Caco-2 (cell line): Measurements from ENCODE around the gene PEX11A. TPM values are rescaled to one million over a fixed set of nuclear protein-coding genes. Genes with fewer than 3 reads are reported as not detected.

Experiments
- BruUV-seq: library from RNA; stranded (reverse); fragments of 400-500 nt; replicated peaks from 2 replicates; lab custom pipeline; 2021; lab: Mats Ljungman, UMichigan
- CTCF ChIA-PET: fragments of 300-600 bp; sonication (Branson Sonifier 250); formaldehyde crosslinking; loops from one replicate; lab custom pipeline; 2022; ENCODE audit warnings: antibody characterized with exemption; lab: Charles Lee
- POLR2A ChIA-PET: fragments of 300-600 bp; sonication (Branson Sonifier 250); formaldehyde crosslinking; loops from one replicate; lab custom pipeline; 2022; ENCODE audit warnings: antibody characterized with exemption; lab: Charles Lee
- DNase-seq, 2 experiments: peaks; one replicate each; pipeline versions ENCODE4 v3.0.0 to v3.0.0-alpha.2; 2020 to 2022
- H3K27me3 ChIP-seq: replicated peaks from 2 replicates; pipeline ENCODE4 v1.6.0; 2011; ENCODE audit warnings: low read length; ENCODE audit not compliant: control insufficient read depth, insufficient read depth
- H3K36me3 ChIP-seq: 2 replicates; pipeline ENCODE4 v1.5.1; 2011; ENCODE audit warnings: low read length; ENCODE audit not compliant: control insufficient read depth, insufficient read depth
- H3K4me1 ChIP-seq: fragments of 250-450 bp; sonication (Bioruptor Pico); 2 replicates; pipeline ENCODE4 v1.5.1; 2020; ENCODE audit warnings: mild to moderate bottlenecking
- H3K4me3 ChIP-seq: 2 replicates; pipeline ENCODE4 v1.5.1; 2011; ENCODE audit warnings: low read depth, mild to moderate bottlenecking, control low read depth, low read length
- H3K9me3 ChIP-seq: fragments of 250-450 bp; sonication (Bioruptor Pico); 2 replicates; pipeline ENCODE4 v1.5.1; 2020; ENCODE audit warnings: mild to moderate bottlenecking, moderate library complexity
- H3K27ac Mint-ChIP-seq: one replicate; pipeline ENCODE4 v1.8.0; 2022; ENCODE audit warnings: mixed read lengths; ENCODE audit not compliant: unreplicated experiment
- H3K27me3 Mint-ChIP-seq: one replicate; pipeline ENCODE4 v1.8.0; 2022; ENCODE audit warnings: mixed read lengths; ENCODE audit not compliant: insufficient read depth, unreplicated experiment
- H3K36me3 Mint-ChIP-seq: one replicate; pipeline ENCODE4 v1.8.0; 2022; ENCODE audit warnings: mild to moderate bottlenecking, mixed read lengths; ENCODE audit not compliant: insufficient read depth, unreplicated experiment
- H3K4me1 Mint-ChIP-seq: one replicate; pipeline ENCODE4 v1.8.0; 2022; ENCODE audit warnings: low read depth, mixed read lengths; ENCODE audit not compliant: unreplicated experiment
- H3K4me3 Mint-ChIP-seq: one replicate; pipeline ENCODE4 v1.8.0; 2022; ENCODE audit warnings: mild to moderate bottlenecking, moderate library complexity, mixed read lengths; ENCODE audit not compliant: unreplicated experiment
- H3K9me3 Mint-ChIP-seq: one replicate; pipeline ENCODE4 v1.8.0; 2022; ENCODE audit warnings: mixed read lengths; ENCODE audit not compliant: unreplicated experiment
- intact Hi-C: fragments of 100-400 bp; cut with micrococcal nuclease; formaldehyde crosslinking; loops from one replicate; pipeline ENCODE4 v1.10.0; 2022; ENCODE audit not compliant: unreplicated experiment
- total RNA-seq: library from RNA; stranded (reverse); gene quantifications from 2 replicates; pipeline ENCODE4 v1.2.3, GENCODE V29; 2022
- TF ChIP-seq, protein P1 (sequence below), 2 experiments: fragments of 200-600 bp in 1 of 2; IDR thresholded peaks; 1 replicate in 1 of 2; 2 replicates in 1 of 2; pipeline versions ENCODE4 v1.5.1 to v1.8.0; 2011 to 2022; ENCODE audit warnings: antibody characterized with exemption in 1 of 2, control low read depth in 1 of 2, inconsistent platforms in 1 of 2, low read depth in 1 of 2, low read length in 1 of 2, mild to moderate bottlenecking in 1 of 2, moderate library complexity in 1 of 2; ENCODE audit not compliant: insufficient read depth in 1 of 2, severe bottlenecking in 1 of 2, unreplicated experiment in 1 of 2

PEX11A gene
- total RNA-seq, 1 experiment from 2014 or later: 3.7 TPM

GRCh38 chr15:89654301-89654761 is 36.2 kb downstream of the PEX11A start:
- intact Hi-C loops: no loop called here
- Mint-ChIP-seq H3K27ac (peak overlapping the region; percentile 45), H3K9me3 (no peaks in the 10 kb centered on the region), H3K4me1 (peaks cover 7% of the 10 kb centered on the region), H3K27me3 (peaks cover 3% of the 10 kb centered on the region), H3K36me3 (no peaks in the 10 kb centered on the region), H3K4me3 (peak overlapping the region; percentile 90)
- CTCF ChIA-PET: no interaction called here
- H3K9me3 ChIP-seq: no peaks in the 10 kb centered on the region
- H3K4me1 ChIP-seq: peaks cover 4% of the 10 kb centered on the region
- H3K27me3 ChIP-seq: no peaks in the 10 kb centered on the region
- DNase-seq: no peak
- H3K4me3 ChIP-seq: peak overlapping the region; percentile 79
- no peaks in the 10 kb centered on the region for H3K36me3 ChIP-seq
- TF ChIP-seq, protein P1, sequence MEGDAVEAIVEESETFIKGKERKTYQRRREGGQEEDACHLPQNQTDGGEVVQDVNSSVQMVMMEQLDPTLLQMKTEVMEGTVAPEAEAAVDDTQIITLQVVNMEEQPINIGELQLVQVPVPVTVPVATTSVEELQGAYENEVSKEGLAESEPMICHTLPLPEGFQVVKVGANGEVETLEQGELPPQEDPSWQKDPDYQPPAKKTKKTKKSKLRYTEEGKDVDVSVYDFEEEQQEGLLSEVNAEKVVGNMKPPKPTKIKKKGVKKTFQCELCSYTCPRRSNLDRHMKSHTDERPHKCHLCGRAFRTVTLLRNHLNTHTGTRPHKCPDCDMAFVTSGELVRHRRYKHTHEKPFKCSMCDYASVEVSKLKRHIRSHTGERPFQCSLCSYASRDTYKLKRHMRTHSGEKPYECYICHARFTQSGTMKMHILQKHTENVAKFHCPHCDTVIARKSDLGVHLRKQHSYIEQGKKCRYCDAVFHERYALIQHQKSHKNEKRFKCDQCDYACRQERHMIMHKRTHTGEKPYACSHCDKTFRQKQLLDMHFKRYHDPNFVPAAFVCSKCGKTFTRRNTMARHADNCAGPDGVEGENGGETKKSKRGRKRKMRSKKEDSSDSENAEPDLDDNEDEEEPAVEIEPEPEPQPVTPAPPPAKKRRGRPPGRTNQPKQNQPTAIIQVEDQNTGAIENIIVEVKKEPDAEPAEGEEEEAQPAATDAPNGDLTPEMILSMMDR (IDR thresholded peaks at IDR 0.05; ENCODE audit: insufficient read depth in 1 of 2, low read depth in 1 of 2, low read length in 1 of 2, severe bottlenecking in 1 of 2, unreplicated experiment in 1 of 2): no peak
- POLR2A ChIA-PET: interaction anchor here (0.6 kb wide), 1 partner anchor 79 kb away, joined by 3 read pairs; the partner anchor contains the start of gene TICRR
- BruUV-seq: no TSS peak

DNA sequence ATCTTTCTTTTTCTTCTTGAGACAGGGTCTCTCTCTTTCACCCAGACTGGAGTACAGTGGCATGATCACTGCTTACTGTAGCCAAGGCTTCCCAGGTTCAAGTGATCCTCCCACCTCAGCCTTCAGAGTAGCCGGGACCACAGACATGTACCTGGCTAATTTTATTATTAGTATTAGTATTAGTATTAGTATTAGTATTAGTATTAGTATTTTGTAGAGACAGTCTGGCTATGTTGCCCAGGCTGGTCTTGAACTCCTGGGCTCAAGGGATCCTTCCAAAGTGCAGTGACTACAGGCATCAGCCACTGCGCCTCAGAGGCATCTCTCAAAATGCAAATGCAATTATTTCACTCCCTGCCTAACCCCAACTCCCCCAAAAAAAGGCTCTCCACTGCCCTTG is 37.0 kb downstream of the PEX11A start:
- no peak overlapping the region for H3K4me3 Mint-ChIP-seq
- no peak for DNase-seq
- no peaks in the 10 kb centered on the region for H3K27me3 ChIP-seq

DNA sequence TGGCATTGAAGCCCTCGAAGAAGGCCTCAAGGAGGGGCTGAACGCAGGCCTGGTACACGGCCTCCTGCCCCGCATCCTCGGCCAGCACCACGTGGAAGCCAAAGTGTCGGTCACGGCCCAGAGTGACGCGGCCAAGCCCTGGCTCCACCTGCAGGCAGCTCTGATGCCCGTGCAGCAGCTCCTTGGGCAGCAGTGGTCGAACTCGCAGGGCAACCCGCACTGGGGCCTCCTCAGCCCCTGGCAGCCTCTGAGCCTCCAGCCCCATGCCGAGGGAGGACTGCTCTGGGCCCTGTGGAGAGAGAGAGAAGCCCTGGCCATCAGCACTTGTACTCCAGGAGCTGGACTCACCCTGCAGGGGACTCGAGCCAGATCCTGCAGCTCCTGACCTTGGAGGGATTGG is 37.9 kb downstream of the PEX11A start:
- CTCF ChIA-PET: no interaction called here
- Mint-ChIP-seq H3K4me3 (no peak overlapping the region), H3K9me3 (no peaks in the 10 kb centered on the region), H3K4me1 (peaks cover 7% of the 10 kb centered on the region), H3K36me3 (no peaks in the 10 kb centered on the region), H3K27me3 (no peaks in the 10 kb centered on the region), H3K27ac (no peak overlapping the region)
- no peaks in the 10 kb centered on the region for H3K36me3 ChIP-seq
- H3K4me1 ChIP-seq: peaks cover 4% of the 10 kb centered on the region
- TF ChIP-seq, protein P1 (IDR thresholded peaks at IDR 0.05; ENCODE audit: insufficient read depth in 1 of 2, low read depth in 1 of 2, low read length in 1 of 2, severe bottlenecking in 1 of 2, unreplicated experiment in 1 of 2): no peak
- no peak for DNase-seq
- intact Hi-C loops: no loop called here
- H3K4me3 ChIP-seq: no peak overlapping the region
- H3K27me3 ChIP-seq: no peaks in the 10 kb centered on the region
- BruUV-seq: no TSS peak
- POLR2A ChIA-PET: no interaction called here
- no peaks in the 10 kb centered on the region for H3K9me3 ChIP-seq

More for the DNA sequence above, 37.0 kb downstream of the PEX11A start:
- H3K9me3 ChIP-seq: no peaks in the 10 kb centered on the region
- ChIA-PET POLR2A (no interaction called here), CTCF (no interaction called here)
- TF ChIP-seq, protein P1 (IDR thresholded peaks at IDR 0.05; ENCODE audit: insufficient read depth in 1 of 2, low read depth in 1 of 2, low read length in 1 of 2, severe bottlenecking in 1 of 2, unreplicated experiment in 1 of 2): no peak
- H3K4me1 ChIP-seq: peaks cover 4% of the 10 kb centered on the region
- Mint-ChIP-seq H3K4me1 (peaks cover 7% of the 10 kb centered on the region), H3K27ac (peak overlapping the region; percentile 49), H3K27me3 (no peaks in the 10 kb centered on the region), H3K9me3 (no peaks in the 10 kb centered on the region), H3K36me3 (no peaks in the 10 kb centered on the region)
- no peak overlapping the region for H3K4me3 ChIP-seq
- no TSS peak for BruUV-seq
- intact Hi-C loops: no loop called here
- H3K36me3 ChIP-seq: no peaks in the 10 kb centered on the region
